ENCODE results near the gene PEAK1.
"Not testable (repeated sequence)": the region's sequence is repeated elsewhere in the genome, so short reads cannot be mapped to it uniquely, and the experiment has no call there.

The PEAK1 gene

DNA sequence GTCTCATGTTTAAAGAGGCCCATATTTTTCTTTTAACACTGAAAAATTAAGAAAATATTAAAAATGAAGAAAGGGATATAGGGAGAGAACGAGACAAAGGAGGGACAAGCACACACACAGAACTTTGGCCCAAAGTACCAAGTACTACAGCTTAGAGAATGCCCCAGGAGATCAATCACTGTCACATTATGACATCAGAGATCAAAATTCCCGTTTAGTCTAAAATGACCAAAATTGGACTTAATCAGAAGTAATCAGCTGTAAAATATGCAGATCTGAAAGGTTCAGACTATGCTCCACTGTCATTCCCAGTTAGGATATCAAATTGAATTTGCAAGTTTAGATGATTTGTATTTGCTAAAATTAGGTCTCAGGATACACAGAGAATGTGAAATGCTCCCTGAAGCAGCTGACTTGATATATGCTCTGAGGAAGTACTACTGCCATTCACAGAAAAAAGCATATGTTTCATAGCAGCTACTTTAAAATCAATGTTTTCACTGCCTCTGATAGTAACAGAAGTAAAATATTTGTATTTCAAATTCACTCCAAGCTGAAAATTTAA, 123.0 kb downstream of the PEAK1 start:
- DNase-seq, result no peak

DNA sequence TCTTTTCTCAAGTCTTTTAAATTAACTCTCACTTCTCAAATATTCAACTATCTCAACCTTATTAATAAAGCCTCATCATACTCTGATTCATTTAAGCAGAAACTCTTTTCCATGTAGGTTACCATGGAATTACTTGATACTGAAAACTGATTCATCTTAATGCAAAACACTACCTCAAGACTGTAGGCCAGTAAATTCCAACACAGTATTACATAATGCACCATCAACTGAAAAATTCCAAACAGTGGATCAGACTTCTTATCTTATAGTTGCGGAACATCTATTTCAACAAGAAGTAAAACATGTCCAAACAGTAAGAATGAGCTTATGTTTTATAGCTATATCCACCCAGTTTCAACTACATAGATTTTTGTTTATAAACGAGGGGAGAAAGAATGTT, 124.5 kb downstream of the PEAK1 start:
- no peak for DNase-seq

GRCh38 chr15:77292969-77293558, 126.8 kb downstream of the PEAK1 start:
- no peak for DNase-seq

GRCh38 chr15:77291107-77291506, 128.8 kb downstream of the PEAK1 start:
- DNase-seq, result no peak

DNA sequence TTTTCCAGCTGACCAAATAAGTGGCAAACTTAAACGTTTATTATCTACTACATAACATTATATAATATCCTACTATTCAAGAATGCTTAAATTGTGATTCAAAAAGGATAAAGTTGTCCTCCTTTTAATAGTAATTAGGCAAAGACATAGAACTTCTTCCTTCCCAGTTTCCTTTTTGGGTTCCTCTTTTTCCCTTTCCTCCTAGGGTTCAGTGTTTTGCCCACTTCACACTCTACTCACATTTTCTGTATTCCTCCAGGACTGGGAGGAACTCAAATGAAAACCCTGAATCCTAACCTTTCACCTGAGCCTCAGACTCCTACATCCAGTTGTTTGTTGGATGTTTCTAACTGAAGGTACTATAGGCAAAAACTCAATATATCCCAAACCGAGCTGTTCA, 132.5 kb downstream of the PEAK1 start:
- DNase-seq, result no peak

- DNase-seq, result no peak
Measured at GRCh38 chr15:77285057-77285997, 134.6 kb downstream of the PEAK1 start.

DNA sequence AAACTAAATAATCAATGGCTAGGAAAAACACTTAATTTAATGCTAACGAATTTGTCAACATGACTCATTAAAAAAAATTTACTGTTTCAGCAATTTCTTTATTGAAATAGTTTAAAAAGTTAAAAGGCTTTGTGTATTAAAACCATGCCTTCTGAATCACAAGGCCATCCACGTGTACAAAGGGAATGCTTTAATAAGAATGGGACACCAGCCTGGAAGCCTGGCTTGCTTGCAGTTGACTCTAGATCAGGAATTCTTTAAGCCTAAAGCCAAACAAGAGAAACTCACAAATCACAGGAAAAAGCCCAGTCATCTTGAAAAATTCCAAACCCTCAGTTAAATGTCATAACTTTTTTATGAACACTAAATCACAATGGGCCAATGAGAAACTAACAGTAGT, 137.6 kb downstream of the PEAK1 start:
- DNase-seq, result no peak

- DNase-seq, result no peak
Measured at GRCh38 chr15:77276943-77277342, 143.0 kb downstream of the PEAK1 start.

DNA sequence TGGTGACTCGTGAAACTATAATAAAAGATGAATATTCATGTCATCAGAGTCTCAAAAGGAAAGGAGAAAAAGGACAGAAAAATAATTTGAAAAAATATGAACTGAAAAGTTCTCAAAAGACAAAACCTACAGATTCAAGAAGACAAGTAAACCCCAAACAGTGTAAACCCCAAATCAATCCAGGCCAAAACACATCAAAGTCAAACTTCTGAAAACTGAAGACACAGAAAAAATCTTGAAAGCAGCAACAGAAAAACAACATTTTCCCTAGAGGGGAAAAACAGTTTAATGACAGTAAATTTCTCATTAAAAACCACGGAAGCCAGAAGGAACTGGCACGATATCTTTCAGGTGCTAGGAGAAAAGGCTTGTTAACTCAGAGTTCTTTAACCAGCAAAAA, 143.8 kb downstream of the PEAK1 start:
- no peak for DNase-seq

DNA sequence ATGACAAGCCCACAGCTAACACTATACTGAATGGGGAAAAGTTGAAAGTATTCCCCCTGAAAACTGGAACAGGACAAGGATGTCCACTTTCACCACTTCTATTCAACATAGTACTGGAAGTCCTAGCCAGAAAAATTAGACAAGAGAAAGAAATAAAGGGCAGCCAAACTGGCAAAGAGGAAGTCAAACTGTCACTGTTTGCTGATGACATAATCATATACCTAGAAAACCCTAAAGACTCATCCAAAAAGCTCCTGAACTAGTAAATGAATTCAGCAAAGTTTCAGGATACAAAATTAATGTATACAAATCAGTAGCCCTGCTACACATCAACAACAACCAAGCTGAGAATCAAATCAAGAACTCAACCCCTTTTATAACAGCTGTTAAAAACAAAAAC, 146.8 kb downstream of the PEAK1 start:
- not testable (repeated sequence) for DNase-seq

DNA sequence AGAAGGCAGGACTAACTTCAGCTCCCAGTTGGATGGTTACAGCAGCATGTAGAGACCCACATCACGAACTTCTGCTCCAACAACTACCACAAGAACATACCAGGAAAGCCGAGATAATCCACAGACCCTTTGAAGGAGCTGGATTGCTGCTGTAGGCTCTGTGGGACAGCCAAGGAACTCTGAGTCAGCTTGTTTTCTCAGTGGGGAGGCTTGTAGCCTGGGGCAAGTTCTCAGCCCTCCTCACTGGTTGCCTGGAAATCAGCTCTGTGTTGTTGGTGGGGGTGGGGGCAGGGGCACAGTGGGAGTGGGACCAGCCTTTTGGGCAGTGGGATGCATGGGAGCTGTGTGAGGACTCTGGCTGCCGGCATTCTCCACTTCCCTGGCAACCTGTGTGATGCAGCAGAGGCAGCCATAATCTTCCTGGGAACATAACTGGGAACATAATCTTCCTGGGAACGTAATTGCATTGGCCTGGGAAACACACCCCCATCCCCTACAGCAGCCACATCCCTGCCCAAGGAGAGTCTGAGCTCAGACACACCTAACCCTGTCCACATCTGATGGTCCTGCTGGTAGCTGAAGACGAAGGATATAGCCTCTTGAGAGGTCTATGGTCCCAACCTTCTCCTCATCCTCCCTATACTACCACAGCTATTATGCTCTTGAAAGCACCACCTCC, 153.1 kb downstream of the PEAK1 start:
- no peak for DNase-seq

GRCh38 chr15:77255385-77255784, 164.5 kb downstream of the PEAK1 start:
- no peak for DNase-seq

DNA sequence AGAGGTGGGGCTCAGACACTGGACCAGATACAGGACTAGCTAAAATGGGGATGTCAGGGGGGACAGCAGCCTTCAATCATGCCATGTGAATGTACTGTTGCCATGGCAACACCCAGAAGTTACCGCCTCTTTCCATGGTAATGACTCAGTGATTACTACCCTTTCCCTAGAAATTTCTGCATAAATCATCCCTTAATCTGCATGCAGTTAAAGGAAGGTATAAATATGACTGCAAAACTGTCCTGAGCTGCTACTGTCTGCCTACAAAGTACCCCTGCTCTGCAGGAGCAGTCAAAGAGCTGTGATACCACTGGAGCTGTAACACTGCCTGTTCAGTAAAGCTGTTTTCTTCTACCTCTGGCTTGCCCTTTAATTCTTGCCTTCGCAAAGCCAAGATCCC, 168.2 kb downstream of the PEAK1 start:
- no peak for DNase-seq

- no peak for DNase-seq
Measured at GRCh38 chr15:77247116-77247515, 172.8 kb downstream of the PEAK1 start.

DNA sequence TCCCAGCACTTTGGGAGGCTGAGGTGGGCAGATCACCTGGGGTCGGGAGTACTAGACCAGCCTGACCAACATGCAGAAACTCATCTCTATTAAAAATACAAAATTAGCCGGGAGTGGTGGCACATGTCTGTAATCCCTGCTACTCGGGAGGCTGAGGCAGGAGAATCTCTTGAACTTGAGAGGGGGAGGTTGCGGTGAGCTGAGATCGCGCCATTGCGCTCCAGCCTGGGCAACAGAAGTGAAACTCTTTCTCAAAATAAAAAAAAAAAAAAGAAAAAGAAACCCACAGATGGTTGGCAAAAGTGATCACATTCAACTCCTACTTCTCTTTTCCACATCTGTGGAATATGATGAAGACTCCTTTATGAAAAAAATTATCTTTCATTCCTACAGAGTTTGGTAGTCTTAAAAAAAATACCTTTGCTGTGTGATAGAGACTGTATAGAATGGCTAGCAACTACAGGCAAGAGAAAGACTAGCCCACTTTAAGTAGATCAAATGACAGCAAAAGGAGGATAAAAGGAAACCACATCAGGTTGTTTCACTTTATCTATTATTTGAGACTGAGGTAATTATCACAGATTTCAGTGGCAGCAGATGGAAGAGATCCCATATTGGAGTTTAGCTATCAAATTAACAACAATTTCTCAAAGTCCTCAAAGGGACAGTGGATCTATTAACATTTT, 176.0 kb downstream of the PEAK1 start:
- no peak for DNase-seq

- no peak for DNase-seq
Measured at GRCh38 chr15:77243135-77243534, 176.8 kb downstream of the PEAK1 start.

DNA sequence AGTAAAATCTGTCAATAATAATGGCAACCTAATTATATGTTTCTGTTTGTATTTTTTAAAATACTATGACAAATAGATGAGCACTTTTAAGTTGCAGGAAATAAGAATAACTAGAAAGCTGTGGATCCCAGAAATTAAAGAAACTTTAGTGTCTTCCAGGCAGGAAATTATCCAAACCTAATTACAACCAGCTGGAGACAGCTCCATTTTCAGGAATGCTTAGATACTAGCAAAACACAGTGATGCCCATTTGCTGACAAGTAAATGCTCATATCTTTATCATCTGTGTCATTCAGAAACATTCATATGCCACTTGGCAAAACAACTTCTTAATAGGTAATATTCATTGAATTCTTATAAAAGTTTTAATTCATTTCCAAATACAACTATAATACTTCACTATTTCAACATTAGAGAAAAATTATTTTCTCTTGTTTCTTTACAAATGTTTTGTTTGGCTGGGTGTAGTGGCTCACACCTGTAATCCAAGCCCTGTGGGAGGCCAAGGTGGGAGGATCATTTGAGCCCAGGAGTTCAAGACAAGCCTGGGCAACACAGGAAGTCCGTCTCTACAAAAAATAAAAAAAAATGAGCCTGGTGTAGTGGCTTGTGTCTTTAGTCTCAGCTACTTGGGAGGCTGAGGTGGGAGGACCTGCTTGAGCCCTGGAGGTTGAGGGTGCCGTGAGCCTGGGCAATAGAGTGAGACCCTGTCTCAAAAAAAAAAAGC, 179.9 kb downstream of the PEAK1 start:
- DNase-seq, result no peak

GRCh38 chr15:77235566-77235965, 184.3 kb downstream of the PEAK1 start:
- DNase-seq, result no peak

DNA sequence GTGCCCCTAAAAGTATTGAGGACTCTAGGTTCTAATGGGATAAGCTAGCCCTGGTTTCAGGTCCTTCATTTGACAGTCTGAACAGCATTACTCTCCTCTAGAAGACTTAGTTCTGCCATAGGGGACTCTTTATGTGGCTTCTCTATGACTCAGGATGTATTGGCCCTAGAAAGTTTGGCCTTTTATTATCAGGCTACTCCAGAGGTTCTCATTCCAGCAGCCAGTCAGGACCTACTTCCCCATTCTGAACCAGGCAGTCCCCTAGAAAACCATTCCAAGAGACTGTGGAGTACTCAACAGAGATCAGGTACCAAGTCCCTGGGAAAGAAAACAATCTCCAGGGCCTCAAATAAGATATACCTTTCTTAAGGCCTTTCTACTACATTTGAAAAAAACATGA, 191.1 kb downstream of the PEAK1 start:
- DNase-seq, result no peak

DNA sequence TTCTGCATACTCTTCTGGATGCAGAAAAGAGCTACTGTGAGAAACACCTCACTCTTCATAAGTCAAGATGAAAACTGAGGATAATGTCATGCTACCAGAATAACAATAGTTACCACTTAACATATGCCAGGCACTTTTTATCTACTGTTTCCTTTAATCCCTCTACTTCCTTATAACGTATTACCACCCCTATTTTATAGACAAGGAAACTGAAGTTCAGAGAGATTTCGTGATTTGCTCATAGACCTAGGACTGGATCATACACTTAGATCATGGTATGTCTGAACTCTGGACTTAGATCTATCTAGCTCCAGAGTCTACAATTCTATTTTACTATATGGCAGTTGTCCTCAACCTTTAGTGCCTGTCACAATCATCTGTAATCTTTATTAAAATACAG, 193.3 kb downstream of the PEAK1 start:
- DNase-seq, result no peak

DNA sequence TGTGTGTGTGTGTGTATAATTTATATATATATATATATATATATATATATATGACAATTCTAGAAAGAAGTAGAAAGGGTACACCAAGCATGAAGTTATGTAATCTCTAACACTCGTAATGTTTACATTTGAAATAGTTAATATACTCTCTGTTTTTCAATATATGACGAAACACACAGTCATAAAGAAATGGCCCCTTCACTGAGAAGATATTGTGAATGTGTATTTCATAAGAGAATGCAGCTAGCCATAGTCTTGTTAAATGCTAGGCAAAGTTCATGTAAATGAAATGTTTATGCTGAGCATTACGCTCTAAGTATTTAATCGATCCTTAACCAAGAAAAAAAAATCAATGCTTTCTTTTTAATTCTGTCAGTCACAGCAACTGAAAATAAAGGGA, 194.3 kb downstream of the PEAK1 start:
- DNase-seq, result no peak

DNA sequence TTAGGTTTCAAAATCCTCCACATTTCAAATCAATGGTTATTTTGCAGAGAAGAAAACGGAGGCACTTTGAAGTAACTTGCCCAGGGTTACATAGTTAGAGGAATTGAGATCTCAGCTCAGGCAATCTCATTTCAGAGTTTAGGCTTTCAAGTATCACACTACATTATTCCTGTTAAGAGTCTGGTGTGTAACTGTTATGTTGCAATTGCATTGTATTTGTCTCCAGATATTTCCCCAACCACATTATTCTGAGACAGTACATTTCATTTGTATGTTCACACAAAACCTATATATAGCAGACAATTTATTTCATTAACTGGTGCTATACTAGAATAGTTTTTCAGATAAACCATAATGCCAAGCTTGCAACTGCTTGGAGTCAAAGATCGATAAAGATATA, 194.8 kb downstream of the PEAK1 start:
- DNase-seq, result no peak
